ENCODE data around the gene SERTAD1.
"Not testable (repeated sequence)": the region's sequence is repeated elsewhere in the genome, so short reads cannot be mapped to it uniquely, and the experiment has no call there.

SERTAD1 gene

GRCh38 chr19:40418040-40418439 is 7.8 kb downstream of the SERTAD1 start:
- Histone ChIP-seq H3K27ac (ENCODE audit: low read length) (no peak overlapping the region), H3K4me3 (ENCODE audit: low read length) (no peak overlapping the region), H3K9ac (ENCODE audit: low read depth, low read length) (no peak overlapping the region), H3K4me1 (ENCODE audit: insufficient read depth, low read length) (peaks cover 5% of the 10 kb centered on the region; the same call in 1 of the 2 replicates), H3K9me3 (ENCODE audit: insufficient read depth, low read depth, low read length) (no peaks in the 10 kb centered on the region), H3K36me3 (ENCODE audit: insufficient read depth, low read depth, low read length) (peaks cover 8% of the 10 kb centered on the region), H3K27me3 (ENCODE audit: insufficient read depth, low read length) (no peaks in the 10 kb centered on the region)

GRCh38 chr19:40417643-40417981 is 8.2 kb downstream of the SERTAD1 start:
- H3K27me3 ChIP-seq (ENCODE audit: insufficient read depth, low read length): no peaks in the 10 kb centered on the region
- H3K4me1 ChIP-seq (ENCODE audit: insufficient read depth, low read length): peaks cover 5% of the 10 kb centered on the region; the same call in 1 of the 2 replicates
- H3K36me3 ChIP-seq (ENCODE audit: insufficient read depth, low read depth, low read length): peaks cover 4% of the 10 kb centered on the region; the same call in 1 of the 2 replicates
- H3K9me3 ChIP-seq (ENCODE audit: insufficient read depth, low read depth, low read length): no peaks in the 10 kb centered on the region
- no peak overlapping the region for H3K27ac ChIP-seq (ENCODE audit: low read length)
- H3K9ac ChIP-seq (ENCODE audit: low read depth, low read length): no peak overlapping the region
- no peak overlapping the region for H3K4me3 ChIP-seq (ENCODE audit: low read length)

GRCh38 chr19:40416918-40417642 is 8.7 kb downstream of the SERTAD1 start:
- no peaks in the 10 kb centered on the region for H3K9me3 ChIP-seq (ENCODE audit: insufficient read depth, low read depth, low read length)
- no peak overlapping the region for H3K4me3 ChIP-seq (ENCODE audit: low read length)
- H3K27ac ChIP-seq (ENCODE audit: low read length): no peak overlapping the region
- no peaks in the 10 kb centered on the region for H3K36me3 ChIP-seq (ENCODE audit: insufficient read depth, low read depth, low read length)
- H3K9ac ChIP-seq (ENCODE audit: low read depth, low read length): no peak overlapping the region
- H3K27me3 ChIP-seq (ENCODE audit: insufficient read depth, low read length): no peaks in the 10 kb centered on the region
- peaks cover 5% of the 10 kb centered on the region; the same call in 1 of the 2 replicates for H3K4me1 ChIP-seq (ENCODE audit: insufficient read depth, low read length)

- H3K9ac ChIP-seq (ENCODE audit: low read depth, low read length): no peak overlapping the region
- H3K27me3 ChIP-seq (ENCODE audit: insufficient read depth, low read length): no peaks in the 10 kb centered on the region
- H3K4me3 ChIP-seq (ENCODE audit: low read length): no peak overlapping the region
- H3K36me3 ChIP-seq (ENCODE audit: insufficient read depth, low read depth, low read length): no peaks in the 10 kb centered on the region
- H3K27ac ChIP-seq (ENCODE audit: low read length): no peak overlapping the region
- H3K4me1 ChIP-seq (ENCODE audit: insufficient read depth, low read length): no peaks in the 10 kb centered on the region; the same call in 1 of the 2 replicates
- no peaks in the 10 kb centered on the region for H3K9me3 ChIP-seq (ENCODE audit: insufficient read depth, low read depth, low read length)
These were observed 10.0 kb downstream of the SERTAD1 start for GRCh38 chr19:40415768-40416167.

GRCh38 chr19:40414542-40415535 is 11.0 kb downstream of the SERTAD1 start:
- Histone ChIP-seq H3K9me3 (ENCODE audit: insufficient read depth, low read depth, low read length) (no peaks in the 10 kb centered on the region), H3K9ac (ENCODE audit: low read depth, low read length) (no peak overlapping the region), H3K36me3 (ENCODE audit: insufficient read depth, low read depth, low read length) (no peaks in the 10 kb centered on the region), H3K27ac (ENCODE audit: low read length) (no peak overlapping the region), H3K4me3 (ENCODE audit: low read length) (no peak overlapping the region), H3K27me3 (ENCODE audit: insufficient read depth, low read length) (no peaks in the 10 kb centered on the region), H3K4me1 (ENCODE audit: insufficient read depth, low read length) (peaks cover 2% of the 10 kb centered on the region)

- H3K4me1 ChIP-seq (ENCODE audit: insufficient read depth, low read length): peaks cover 4% of the 10 kb centered on the region
- peak within 1 kb of the TSS; percentile 48; the same call in 1 of the 2 replicates for H3K4me3 ChIP-seq (ENCODE audit: low read length)
- H3K9me3 ChIP-seq (ENCODE audit: insufficient read depth, low read depth, low read length): no peaks in the 10 kb centered on the region
- no peaks in the 10 kb centered on the region for H3K36me3 ChIP-seq (ENCODE audit: insufficient read depth, low read depth, low read length)
- peak within 1 kb of the TSS; percentile 59; the same call in 1 of the 2 replicates for H3K9ac ChIP-seq (ENCODE audit: low read depth, low read length)
- no peaks in the 10 kb centered on the region for H3K27me3 ChIP-seq (ENCODE audit: insufficient read depth, low read length)
- no peak within 1 kb of the TSS for H3K27ac ChIP-seq (ENCODE audit: low read length)
These were observed 12.4 kb downstream of the SERTAD1 start, which contains the start of gene PRX for GRCh38 chr19:40413291-40413845. TSS of gene PRX (minus strand) at chr19:40413378. CDS start at chr19:40407932, 5,446 bp downstream.

- Histone ChIP-seq H3K9ac (ENCODE audit: low read depth, low read length) (no peak overlapping the region), H3K27me3 (ENCODE audit: insufficient read depth, low read length) (no peaks in the 10 kb centered on the region), H3K36me3 (ENCODE audit: insufficient read depth, low read depth, low read length) (no peaks in the 10 kb centered on the region), H3K4me1 (ENCODE audit: insufficient read depth, low read length) (peaks cover 4% of the 10 kb centered on the region), H3K27ac (ENCODE audit: low read length) (no peak overlapping the region), H3K4me3 (ENCODE audit: low read length) (peak overlapping the region; percentile 48; the same call in 1 of the 2 replicates), H3K9me3 (ENCODE audit: insufficient read depth, low read depth, low read length) (no peaks in the 10 kb centered on the region)
These were observed 12.9 kb downstream of the SERTAD1 start for GRCh38 chr19:40412866-40413265.

- H3K27me3 ChIP-seq (ENCODE audit: insufficient read depth, low read length): no peaks in the 10 kb centered on the region
- H3K4me1 ChIP-seq (ENCODE audit: insufficient read depth, low read length): peaks cover 4% of the 10 kb centered on the region
- no peak overlapping the region for H3K9ac ChIP-seq (ENCODE audit: low read depth, low read length)
- no peak overlapping the region for H3K4me3 ChIP-seq (ENCODE audit: low read length)
- H3K36me3 ChIP-seq (ENCODE audit: insufficient read depth, low read depth, low read length): no peaks in the 10 kb centered on the region
- no peaks in the 10 kb centered on the region for H3K9me3 ChIP-seq (ENCODE audit: insufficient read depth, low read depth, low read length)
- no peak overlapping the region for H3K27ac ChIP-seq (ENCODE audit: low read length)
These were observed 13.8 kb downstream of the SERTAD1 start for GRCh38 chr19:40411958-40412499.

GRCh38 chr19:40411125-40411842 is 14.5 kb downstream of the SERTAD1 start:
- Histone ChIP-seq H3K9ac (ENCODE audit: low read depth, low read length) (no peak overlapping the region), H3K27ac (ENCODE audit: low read length) (no peak overlapping the region), H3K27me3 (ENCODE audit: insufficient read depth, low read length) (no peaks in the 10 kb centered on the region), H3K36me3 (ENCODE audit: insufficient read depth, low read depth, low read length) (no peaks in the 10 kb centered on the region), H3K4me1 (ENCODE audit: insufficient read depth, low read length) (peaks cover 4% of the 10 kb centered on the region), H3K9me3 (ENCODE audit: insufficient read depth, low read depth, low read length) (no peaks in the 10 kb centered on the region), H3K4me3 (ENCODE audit: low read length) (no peak overlapping the region)

- Histone ChIP-seq H3K27ac (ENCODE audit: low read length) (no peak overlapping the region), H3K36me3 (ENCODE audit: insufficient read depth, low read depth, low read length) (no peaks in the 10 kb centered on the region), H3K4me3 (ENCODE audit: low read length) (no peak overlapping the region), H3K9ac (ENCODE audit: low read depth, low read length) (peak overlapping the region; percentile 39; the same call in 1 of the 2 replicates), H3K4me1 (ENCODE audit: insufficient read depth, low read length) (peaks cover 4% of the 10 kb centered on the region), H3K9me3 (ENCODE audit: insufficient read depth, low read depth, low read length) (no peaks in the 10 kb centered on the region), H3K27me3 (ENCODE audit: insufficient read depth, low read length) (no peaks in the 10 kb centered on the region)
These were observed 15.8 kb downstream of the SERTAD1 start for GRCh38 chr19:40410030-40410389.

GRCh38 chr19:40408598-40408925 is 17.2 kb downstream of the SERTAD1 start:
- H3K4me1 ChIP-seq (ENCODE audit: insufficient read depth, low read length); H3K9ac ChIP-seq (ENCODE audit: low read depth, low read length); H3K27ac ChIP-seq (ENCODE audit: low read length): not testable (repeated sequence)

More at GRCh38 chr19:40408598-40408925, 17.2 kb downstream of the SERTAD1 start:
- not testable (repeated sequence) for H3K4me3 ChIP-seq (ENCODE audit: low read length); H3K36me3 ChIP-seq (ENCODE audit: insufficient read depth, low read depth, low read length); H3K9me3 ChIP-seq (ENCODE audit: insufficient read depth, low read depth, low read length); H3K27me3 ChIP-seq (ENCODE audit: insufficient read depth, low read length)
